GM12878 (cell line): ENCODE results near the gene CCNL1. TPM values are rescaled to one million over a fixed set of nuclear protein-coding genes. Genes with fewer than 3 reads are reported as not detected.
"Not testable (repeated sequence)": the region's sequence is repeated elsewhere in the genome, so short reads cannot be mapped to it uniquely, and the experiment has no call there.

Experiments used
- ATAC-seq: fragments of 200-7000 bp; cut with Tn5 transposase; 3 replicates; pipeline ENCODE4 v1.9.1; 2020; ENCODE audit warnings: mild to moderate bottlenecking, moderate library complexity
- BruUV-seq: library from RNA; stranded (reverse); fragments of 400-500 nt; replicated peaks from 2 replicates; lab custom pipeline; 2021; lab: Mats Ljungman, UMichigan
- CTCF ChIA-PET: fragments of 300-600 bp; sonication (Branson Sonifier 250); formaldehyde crosslinking; extraction: SDS; loops from one replicate; lab custom pipeline; 2021; ENCODE audit warnings: inconsistent platforms; lab: Yijun Ruan, JAX
- POLR2A ChIA-PET: fragments of 350-600 bp; formaldehyde crosslinking; extraction: SDS; loops from one replicate; lab custom pipeline; 2021; ENCODE audit warnings: inconsistent platforms; lab: Charles Lee
- RAD21 ChIA-PET: fragments of 300-600 bp; sonication (Branson Sonifier 250); formaldehyde crosslinking; loops from one replicate; lab custom pipeline; 2023; ENCODE audit warnings: antibody characterized with exemption; ENCODE audit not compliant: unreplicated experiment; lab: Charles Lee
- SMC1A ChIA-PET: fragments of 300-600 bp; sonication (Branson Sonifier 250); formaldehyde crosslinking; loops from one replicate; lab custom pipeline; 2023; ENCODE audit not compliant: unreplicated experiment, uncharacterized antibody; lab: Charles Lee
- DNase-seq: peaks from one replicate; pipeline ENCODE4 v3.0.0-alpha.2; 2011; ENCODE audit warnings: low read depth, low spot score
- FAIRE-seq: peaks from 3 replicates; lab custom pipeline; 2011; peaks lifted over from hg19 to GRCh38; lab: Jason Lieb, UNC
- H2AFZ ChIP-seq: 2 replicates; pipeline ENCODE4 v1.6.0; 2011; ENCODE audit warnings: low read depth, low read length, control low read depth; ENCODE audit not compliant: control insufficient read depth
- H3K27ac ChIP-seq: 2 replicates; pipeline ENCODE4 v1.5.1; 2011; ENCODE audit warnings: control low read depth; ENCODE audit not compliant: control insufficient read depth, insufficient read depth
- H3K27me3 ChIP-seq, 2 experiments: replicated peaks in 1 of 2; 2 replicates each; pipeline versions ENCODE4 v1.6.0 to v1.6.1; 2011; ENCODE audit warnings: low read length in 1 of 2; ENCODE audit not compliant: control insufficient read depth in 2 of 2, insufficient read depth in 2 of 2
- H3K36me3 ChIP-seq, 2 experiments: 2 replicates each; pipeline ENCODE4 v1.5.1; 2011; ENCODE audit warnings: low read length in 1 of 2; ENCODE audit not compliant: control insufficient read depth in 2 of 2, insufficient read depth in 2 of 2
- H3K4me1 ChIP-seq: 2 replicates; pipeline ENCODE4 v1.6.1; 2011; ENCODE audit warnings: mild to moderate bottlenecking, low read length, moderate library complexity, mixed read lengths; ENCODE audit not compliant: control insufficient read depth, insufficient read depth
- H3K4me2 ChIP-seq: 2 replicates; pipeline ENCODE4 v1.6.0; 2011; ENCODE audit warnings: control low read depth; ENCODE audit not compliant: control insufficient read depth, insufficient read depth
- H3K4me3 ChIP-seq: fragments of 200-600 bp; sonication (generic); 2 replicates; pipeline ENCODE4 v1.5.1; 2016
- H3K79me2 ChIP-seq: 2 replicates; pipeline ENCODE4 v1.6.0; 2011; ENCODE audit warnings: low read length; ENCODE audit not compliant: control insufficient read depth, insufficient read depth
- H3K9ac ChIP-seq: 2 replicates; pipeline ENCODE4 v1.8.0; 2011; ENCODE audit warnings: low read length, control low read depth, mixed read lengths; ENCODE audit not compliant: control insufficient read depth, insufficient read depth
- H3K9me3 ChIP-seq: replicated peaks from 3 replicates; pipeline ENCODE4 v1.5.1; 2011; ENCODE audit warnings: mild to moderate bottlenecking, low read length; ENCODE audit not compliant: control insufficient read depth, insufficient read depth
- H4K20me1 ChIP-seq: 2 replicates; pipeline ENCODE4 v1.6.0; 2011; ENCODE audit not compliant: control insufficient read depth, insufficient read depth
- WGBS: methylation state at CpG from one replicate; pipeline ENCODE4 v1.1.6; 2016; ENCODE audit warnings: low lambda C conversion rate; ENCODE audit not compliant: insufficient replicate concordance, insufficient coverage; ENCODE audit errors: missing lambda C conversion rate; 5-methylcytosine and 5-hydroxymethylcytosine counted together
- in situ Hi-C: fragments of 300-500 bp; cut with MboI; formaldehyde crosslinking; loops from 9 replicates; pipeline ENCODE4 v1.14.3; 2018; ENCODE audit warnings: mixed read lengths
- intact Hi-C: fragments of 100-400 bp; cut with micrococcal nuclease; formaldehyde crosslinking; loops from one replicate; pipeline ENCODE4 v1.14.2; 2022; ENCODE audit not compliant: unreplicated experiment
- polyA plus RNA-seq, 11 experiments: library from polyadenylated mRNA; depleted of rRNA in 4 of 11; unstranded in 6 of 11; stranded (reverse) in 5 of 11; fragments of >200 nt; fragmentation: Nextera tagmentation in 4 of 11; fragmentation: Illumina TruSeq in 1 of 11; extraction: Ambion mirVana in 4 of 11; extraction: Trizol in 1 of 11; gene quantifications; 1 replicate in 1 of 11; 2 replicates in 10 of 11; pipeline versions ENCODE4 v1.2.1 to v1.2.3, GENCODE V29; 2011 to 2016; ENCODE audit warnings: inconsistent platforms in 2 of 11, missing spikeins in 2 of 11, low read depth in 1 of 11
- total RNA-seq, 4 experiments: library from RNA; depleted of rRNA in 3 of 4; stranded (reverse); fragments of >200 nt in 3 of 4; fragmentation: Illumina TruSeq in 1 of 4; extraction: Trizol in 1 of 4; gene quantifications; 2 replicates each; pipeline versions ENCODE4 v1.2.1 to v1.2.3, GENCODE V29; 2013 to 2021
- TF ChIP-seq, protein P1 (sequence below), 3 experiments: IDR thresholded peaks in 2 of 3; conservative IDR thresholded peaks in 1 of 3; 2 replicates each; pipeline ENCODE4 v1.5.1; 2011; ENCODE audit warnings: low read depth in 3 of 3, low read length in 3 of 3, mild to moderate bottlenecking in 3 of 3, control low read depth in 2 of 3, moderate library complexity in 2 of 3, inconsistent platforms in 1 of 3, mixed read lengths in 1 of 3; ENCODE audit not compliant: control insufficient read depth in 2 of 3, insufficient read depth in 1 of 3; ENCODE audit errors: extremely low read depth in 1 of 3

Gene CCNL1
- total and polyA plus RNA-seq, 10 of the 15 experiments (the other 5 are each of a cell fraction or from before 2014, with no cell fraction given), result 22.2 to 174 (median 115) TPM

GRCh38 chr3:157162620-157163019 lies 2.7 kb upstream of the CCNL1 start:
- ChIA-PET POLR2A (interaction anchor here (5.0 kb wide), 1 partner anchor 12 kb away, joined by 147 read pairs; no protein-coding TSS in a partner anchor), RAD21 (interaction anchor here (1.0 to 1.3 kb wide), 4 partner anchors 12 to 75 kb away, joined by 3 to 5 read pairs (median 4); no protein-coding TSS in a partner anchor), SMC1A (interaction anchor here (1.7 to 6.0 kb wide), 2 partner anchors 12 to 39 kb away, joined by 12 to 118 read pairs; no protein-coding TSS in a partner anchor), CTCF (interaction anchor here (1.2 to 6.1 kb wide), 7 partner anchors 12 to 330 kb away, joined by 3 to 104 read pairs (median 5); no protein-coding TSS in a partner anchor)
- TF ChIP-seq, protein P1, sequence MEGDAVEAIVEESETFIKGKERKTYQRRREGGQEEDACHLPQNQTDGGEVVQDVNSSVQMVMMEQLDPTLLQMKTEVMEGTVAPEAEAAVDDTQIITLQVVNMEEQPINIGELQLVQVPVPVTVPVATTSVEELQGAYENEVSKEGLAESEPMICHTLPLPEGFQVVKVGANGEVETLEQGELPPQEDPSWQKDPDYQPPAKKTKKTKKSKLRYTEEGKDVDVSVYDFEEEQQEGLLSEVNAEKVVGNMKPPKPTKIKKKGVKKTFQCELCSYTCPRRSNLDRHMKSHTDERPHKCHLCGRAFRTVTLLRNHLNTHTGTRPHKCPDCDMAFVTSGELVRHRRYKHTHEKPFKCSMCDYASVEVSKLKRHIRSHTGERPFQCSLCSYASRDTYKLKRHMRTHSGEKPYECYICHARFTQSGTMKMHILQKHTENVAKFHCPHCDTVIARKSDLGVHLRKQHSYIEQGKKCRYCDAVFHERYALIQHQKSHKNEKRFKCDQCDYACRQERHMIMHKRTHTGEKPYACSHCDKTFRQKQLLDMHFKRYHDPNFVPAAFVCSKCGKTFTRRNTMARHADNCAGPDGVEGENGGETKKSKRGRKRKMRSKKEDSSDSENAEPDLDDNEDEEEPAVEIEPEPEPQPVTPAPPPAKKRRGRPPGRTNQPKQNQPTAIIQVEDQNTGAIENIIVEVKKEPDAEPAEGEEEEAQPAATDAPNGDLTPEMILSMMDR (IDR thresholded peaks at IDR 0.05 in 2 of 3, conservative IDR thresholded peaks at IDR 0.05 in 1 of 3; ENCODE audit: control insufficient read depth in 2 of 3, extremely low read depth in 1 of 3, insufficient read depth in 1 of 3, low read depth in 3 of 3, low read length in 3 of 3), result peak; percentile 10 to 51 (median 29); a peak in 2 of 6 replicates
- FAIRE-seq, H3K9ac ChIP-seq, H3K4me2 ChIP-seq, H3K9me3 ChIP-seq, ATAC-seq, DNase-seq, BruUV-seq, H4K20me1 ChIP-seq, H2AFZ ChIP-seq, H3K27me3 ChIP-seq, H3K27ac ChIP-seq, H3K4me1 ChIP-seq, in situ Hi-C loops, H3K36me3 ChIP-seq, H3K4me3 ChIP-seq: not testable (repeated sequence)
- WGBS, result 89% methylated on average over 7 of the region's 7 CpGs
- intact Hi-C loops, result loop anchor here (1.0 to 10.0 kb wide), 2 partner anchors 77 to 1288 kb away; partner anchors contain the start of gene GMPS
- H3K79me2 ChIP-seq, result peaks cover 36% of the 10 kb centered on the region
